ENCODE measurements around the gene EID1.
"Not testable (repeated sequence)": the region's sequence is repeated elsewhere in the genome, so short reads cannot be mapped to it uniquely, and the experiment has no call there.

DNA sequence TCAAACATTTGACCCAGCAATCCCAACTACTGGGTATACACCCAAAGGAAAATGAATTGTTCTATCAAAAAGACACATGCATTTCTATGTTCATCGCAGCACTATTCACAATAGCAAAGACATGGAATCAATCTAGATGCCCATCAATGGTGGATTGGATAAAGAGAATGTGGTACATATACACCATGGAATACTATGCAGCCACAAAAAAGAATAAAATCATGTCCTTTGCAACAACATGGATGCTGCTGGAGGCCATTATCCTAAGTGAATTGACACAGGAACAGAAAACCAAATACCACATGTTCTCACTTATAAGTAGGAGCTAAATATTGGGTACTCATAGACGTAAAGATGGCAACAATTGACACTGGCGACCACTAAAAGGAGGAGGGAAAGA lies 23.5 kb upstream of the EID1 start:
- not testable (repeated sequence) for TF ChIP-seq SUZ12 (IDR thresholded peaks at IDR 0.05; ENCODE audit: extremely low read depth, insufficient read depth, insufficient read length); YY1 (IDR thresholded peaks at IDR 0.05; ENCODE audit: insufficient read depth, insufficient read length)

Measured in NT2/D1 (cell line).